GM19438 (cell line): Measurements from ENCODE around the gene PCBP1.
"Not testable (repeated sequence)": the region's sequence is repeated elsewhere in the genome, so short reads cannot be mapped to it uniquely, and the experiment has no call there.

Source experiments
- ATAC-seq: cut with Tn5 transposase; IDR thresholded peaks from one replicate; pipeline ENCODE4 v1.9.1; 2021; ENCODE audit warnings: low read depth; ENCODE audit not compliant: unreplicated experiment

Gene PCBP1

GRCh38 chr2:70123051-70123828 is 36.0 kb downstream of the PCBP1 start:
- ATAC-seq: no peak

GRCh38 chr2:70123829-70124116 is 36.5 kb downstream of the PCBP1 start:
- ATAC-seq: no peak

- peak; percentile 40 for ATAC-seq
Observed at GRCh38 chr2:70124983-70125480, 37.8 kb downstream of the PCBP1 start.

GRCh38 chr2:70125498-70125898 is 38.2 kb downstream of the PCBP1 start:
- ATAC-seq: no peak

GRCh38 chr2:70126413-70126812 is 39.1 kb downstream of the PCBP1 start:
- no peak for ATAC-seq

- ATAC-seq: no peak
Observed at GRCh38 chr2:70128005-70128404, 40.7 kb downstream of the PCBP1 start.

GRCh38 chr2:70131344-70132143 is 44.3 kb downstream of the PCBP1 start:
- ATAC-seq: not testable (repeated sequence)

GRCh38 chr2:70132244-70133126 is 45.2 kb downstream of the PCBP1 start:
- ATAC-seq: peak; percentile 35

GRCh38 chr2:70133127-70133452 is 45.8 kb downstream of the PCBP1 start:
- ATAC-seq: no peak

- no peak for ATAC-seq
Observed at GRCh38 chr2:70133491-70134322, 46.4 kb downstream of the PCBP1 start.

GRCh38 chr2:70134323-70134983 is 47.2 kb downstream of the PCBP1 start:
- not testable (repeated sequence) for ATAC-seq
